ENCODE measurements around the gene ADCY5.

The ADCY5 gene

GRCh38 chr3:123258811-123259420 lies 190.0 kb downstream of the ADCY5 start:
- H3K4me1 ChIP-seq (ENCODE audit: insufficient read depth, poor library complexity, severe bottlenecking) = peaks cover 5% of the 10 kb centered on the region
- no peak overlapping the region for H3K4me3 ChIP-seq (ENCODE audit: severe bottlenecking)
- H3K27ac ChIP-seq (ENCODE audit: poor library complexity, severe bottlenecking) = no peak overlapping the region
- H3K36me3 ChIP-seq (ENCODE audit: low read depth) = peaks cover 29% of the 10 kb centered on the region
- ATAC-seq (ENCODE audit: low read depth) = peak; percentile 77
- H3K27me3 ChIP-seq (ENCODE audit: insufficient read depth, poor library complexity, severe bottlenecking) = no peaks in the 10 kb centered on the region
- peak; percentile 82 for TF ChIP-seq CTCF (IDR thresholded peaks at IDR 0.05; ENCODE audit: poor library complexity, severe bottlenecking)
- H3K9me3 ChIP-seq (ENCODE audit: severe bottlenecking) = no peaks in the 10 kb centered on the region
- no peak for DNase-seq (ENCODE audit: low spot score)

DNA sequence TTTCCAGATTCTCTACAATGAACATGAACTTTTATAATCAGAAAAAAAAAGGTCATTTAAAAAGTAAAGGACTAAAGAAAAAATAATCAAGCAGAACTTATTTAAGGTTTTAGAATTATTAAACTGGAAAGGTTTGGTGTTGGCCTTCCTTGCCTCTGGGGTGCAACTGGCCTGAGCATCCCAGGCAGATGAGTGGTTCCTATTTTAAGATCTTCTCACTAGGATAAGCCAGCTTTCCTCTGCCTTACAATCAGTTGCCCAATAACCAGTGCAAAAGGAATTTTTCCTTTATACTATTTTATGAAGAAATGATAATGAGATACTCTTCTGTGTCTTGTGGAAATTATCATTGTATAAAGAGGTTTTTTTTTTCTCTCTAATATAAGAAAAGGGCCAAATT lies 190.5 kb downstream of the ADCY5 start:
- ATAC-seq (ENCODE audit: low read depth) (no peak), DNase-seq (ENCODE audit: low spot score) (no peak)
- Histone ChIP-seq H3K4me1 (ENCODE audit: insufficient read depth, poor library complexity, severe bottlenecking) (peaks cover 5% of the 10 kb centered on the region), H3K27me3 (ENCODE audit: insufficient read depth, poor library complexity, severe bottlenecking) (no peaks in the 10 kb centered on the region), H3K9me3 (ENCODE audit: severe bottlenecking) (no peaks in the 10 kb centered on the region), H3K4me3 (ENCODE audit: severe bottlenecking) (no peak overlapping the region), H3K27ac (ENCODE audit: poor library complexity, severe bottlenecking) (no peak overlapping the region), H3K36me3 (ENCODE audit: low read depth) (peaks cover 29% of the 10 kb centered on the region)
- no peak for TF ChIP-seq CTCF (IDR thresholded peaks at IDR 0.05; ENCODE audit: poor library complexity, severe bottlenecking)

DNA sequence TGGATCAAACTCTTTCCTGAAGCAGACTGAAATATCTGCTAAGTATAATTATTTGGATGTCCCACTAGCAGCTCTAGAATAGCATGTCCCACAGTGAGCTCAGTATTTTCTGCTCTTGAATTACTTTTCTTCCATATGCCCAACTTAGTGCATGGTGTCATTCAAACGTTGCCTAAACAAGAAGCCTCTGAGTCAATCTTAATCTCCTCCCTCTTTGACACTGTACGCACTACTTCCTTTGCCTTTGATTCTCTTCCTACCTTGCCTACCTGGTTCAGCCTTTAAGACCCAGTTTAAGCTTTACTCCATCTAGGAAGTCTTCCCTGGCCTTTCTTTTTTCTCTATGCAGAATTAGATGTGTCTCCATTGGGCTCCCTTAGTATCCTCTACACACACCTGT lies 192.6 kb downstream of the ADCY5 start:
- DNase-seq (ENCODE audit: low spot score) (no peak), ATAC-seq (ENCODE audit: low read depth) (no peak)
- no peaks in the 10 kb centered on the region for H3K4me1 ChIP-seq (ENCODE audit: insufficient read depth, poor library complexity, severe bottlenecking)
- TF ChIP-seq CTCF (IDR thresholded peaks at IDR 0.05; ENCODE audit: poor library complexity, severe bottlenecking) = no peak
- H3K27me3 ChIP-seq (ENCODE audit: insufficient read depth, poor library complexity, severe bottlenecking) = no peaks in the 10 kb centered on the region
- no peak overlapping the region for H3K4me3 ChIP-seq (ENCODE audit: severe bottlenecking)
- H3K27ac ChIP-seq (ENCODE audit: poor library complexity, severe bottlenecking) = no peak overlapping the region
- no peaks in the 10 kb centered on the region for H3K9me3 ChIP-seq (ENCODE audit: severe bottlenecking)
- peaks cover 13% of the 10 kb centered on the region for H3K36me3 ChIP-seq (ENCODE audit: low read depth)

- H3K4me3 ChIP-seq (ENCODE audit: severe bottlenecking) = no peak overlapping the region
- H3K9me3 ChIP-seq (ENCODE audit: severe bottlenecking) = no peaks in the 10 kb centered on the region
- DNase-seq (ENCODE audit: low spot score) (no peak), ATAC-seq (ENCODE audit: low read depth) (no peak)
- peaks cover 40% of the 10 kb centered on the region for H3K36me3 ChIP-seq (ENCODE audit: low read depth)
- H3K27ac ChIP-seq (ENCODE audit: poor library complexity, severe bottlenecking) = no peak overlapping the region
- no peak for TF ChIP-seq CTCF (IDR thresholded peaks at IDR 0.05; ENCODE audit: poor library complexity, severe bottlenecking)
- H3K4me1 ChIP-seq (ENCODE audit: insufficient read depth, poor library complexity, severe bottlenecking) = no peaks in the 10 kb centered on the region
- H3K27me3 ChIP-seq (ENCODE audit: insufficient read depth, poor library complexity, severe bottlenecking) = no peaks in the 10 kb centered on the region
Observed at GRCh38 chr3:123246866-123247265, 202.0 kb downstream of the ADCY5 start.

DNA sequence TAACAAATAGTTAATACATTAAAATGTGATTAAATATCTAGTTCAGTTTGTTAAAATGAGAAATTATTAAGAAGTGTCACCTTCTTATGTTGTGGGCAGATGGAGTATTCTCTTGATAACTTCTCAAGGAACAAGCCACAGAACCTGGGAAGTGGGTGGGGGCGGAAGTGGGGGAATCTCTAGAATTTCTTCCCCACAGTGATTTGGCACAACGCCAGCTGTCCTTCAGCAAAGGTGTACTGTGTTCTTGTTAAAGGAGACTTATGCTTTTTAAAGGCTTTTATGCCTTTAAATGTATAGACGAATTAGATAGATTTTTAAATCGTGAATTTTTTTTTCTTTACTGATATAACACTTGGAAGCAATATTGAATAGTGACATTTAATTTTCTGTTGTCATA lies 204.8 kb downstream of the ADCY5 start:
- H3K27me3 ChIP-seq (ENCODE audit: insufficient read depth, poor library complexity, severe bottlenecking) = no peaks in the 10 kb centered on the region
- no peak for TF ChIP-seq CTCF (IDR thresholded peaks at IDR 0.05; ENCODE audit: poor library complexity, severe bottlenecking)
- no peaks in the 10 kb centered on the region for H3K9me3 ChIP-seq (ENCODE audit: severe bottlenecking)
- no peak overlapping the region for H3K27ac ChIP-seq (ENCODE audit: poor library complexity, severe bottlenecking)
- peaks cover 39% of the 10 kb centered on the region for H3K36me3 ChIP-seq (ENCODE audit: low read depth)
- no peaks in the 10 kb centered on the region for H3K4me1 ChIP-seq (ENCODE audit: insufficient read depth, poor library complexity, severe bottlenecking)
- ATAC-seq (ENCODE audit: low read depth) (no peak), DNase-seq (ENCODE audit: low spot score) (no peak)
- H3K4me3 ChIP-seq (ENCODE audit: severe bottlenecking) = no peak overlapping the region
